GM12891 (cell line): Measurements from ENCODE around the gene KCNQ5.
A peak's percentile ranks its signal among the peaks of the same experiment; 100 is the strongest.

Experiments used
- DNase-seq: peaks from one replicate; pipeline ENCODE4 v3.0.0; 2011; ENCODE audit warnings: low spot score; ENCODE audit not compliant: insufficient read length
- FAIRE-seq: peaks from 2 replicates; lab custom pipeline; 2011; peaks lifted over from hg19 to GRCh38; lab: Jason Lieb, UNC
- PAX5 ChIP-seq: IDR thresholded peaks from 2 replicates; pipeline ENCODE4 v1.6.1; 2011; ENCODE audit warnings: low read length, moderate library complexity, mild to moderate bottlenecking; ENCODE audit not compliant: insufficient read depth, severe bottlenecking
- POLR2A ChIP-seq: IDR thresholded peaks from 2 replicates; pipeline ENCODE4 v1.6.1; 2011; ENCODE audit warnings: low read depth, low read length, control low read depth
- POLR2AphosphoS5 ChIP-seq: IDR thresholded peaks from 2 replicates; pipeline ENCODE4 v1.6.1; 2011; ENCODE audit warnings: low read depth, low read length, control low read depth
- POU2F2 ChIP-seq: IDR thresholded peaks from 2 replicates; pipeline ENCODE4 v1.6.1; 2011; ENCODE audit warnings: low read depth, mild to moderate bottlenecking, control low read depth, low read length, moderate library complexity
- SPI1 ChIP-seq: IDR thresholded peaks from 2 replicates; pipeline ENCODE4 v1.6.1; 2011; ENCODE audit warnings: low read depth, low read length, control low read depth
- TAF1 ChIP-seq: IDR thresholded peaks from 2 replicates; pipeline ENCODE4 v1.6.1; 2011; ENCODE audit warnings: low read depth, low read length, control low read depth

Gene KCNQ5

DNA sequence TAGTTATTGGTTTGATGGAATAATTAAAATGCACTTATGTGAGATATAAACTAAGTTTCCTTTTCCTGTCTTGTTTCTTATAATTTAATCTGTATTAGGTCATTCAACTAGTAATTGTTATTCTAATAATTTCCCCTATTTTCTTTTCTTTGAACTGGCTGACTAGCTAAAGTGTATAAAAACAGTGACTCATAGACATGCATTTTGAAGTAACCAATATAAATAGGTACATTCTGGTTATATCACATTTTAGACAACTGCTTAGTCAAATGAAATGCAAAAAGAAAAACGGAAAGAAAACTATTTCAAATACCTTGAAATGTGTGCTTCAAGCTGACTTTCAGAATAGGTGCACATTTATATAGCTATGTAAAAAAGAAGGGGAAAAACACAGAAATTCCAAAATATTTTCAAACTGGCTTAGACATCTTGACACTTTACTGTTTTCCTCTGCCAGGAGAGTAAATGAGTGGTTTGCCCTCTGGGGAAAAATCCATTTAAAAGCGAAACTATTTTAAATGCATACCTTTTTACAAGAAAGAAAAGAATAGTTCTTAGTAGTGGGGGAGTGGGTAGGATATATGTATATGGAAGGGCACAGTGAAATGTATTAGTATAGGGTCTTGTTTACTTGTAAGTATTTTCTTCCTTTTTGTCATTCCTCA is 28.3 kb downstream of the KCNQ5 start:
- TF ChIP-seq POLR2A: no peak
- no peak for TF ChIP-seq POU2F2
- TF ChIP-seq SPI1: no peak
- TF ChIP-seq TAF1: no peak
- TF ChIP-seq POLR2AphosphoS5: no peak
- TF ChIP-seq PAX5: no peak
- DNase-seq: no peak
- FAIRE-seq: peak; percentile 88

DNA sequence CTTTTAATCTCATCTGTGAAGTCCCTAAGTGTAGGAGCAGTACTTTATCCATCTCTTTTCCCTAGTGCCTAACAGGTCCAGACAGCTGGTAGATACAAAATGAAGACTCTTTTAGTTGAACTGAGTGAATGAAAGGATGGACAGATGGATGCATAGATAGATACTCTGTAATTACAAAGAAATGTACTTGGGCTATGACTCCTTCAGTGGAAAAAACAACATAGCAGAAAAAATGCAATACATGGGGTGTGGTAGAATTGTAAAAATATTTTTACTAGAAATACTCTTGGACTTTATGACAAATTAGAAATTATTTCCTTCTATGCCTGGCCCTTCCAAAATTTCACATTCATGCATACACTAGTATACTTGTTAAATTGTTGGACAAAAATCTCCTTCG is 29.3 kb downstream of the KCNQ5 start:
- FAIRE-seq (no peak), DNase-seq (no peak)
- TF ChIP-seq POU2F2 (no peak), SPI1 (no peak), TAF1 (no peak), PAX5 (no peak), POLR2AphosphoS5 (no peak)

DNA sequence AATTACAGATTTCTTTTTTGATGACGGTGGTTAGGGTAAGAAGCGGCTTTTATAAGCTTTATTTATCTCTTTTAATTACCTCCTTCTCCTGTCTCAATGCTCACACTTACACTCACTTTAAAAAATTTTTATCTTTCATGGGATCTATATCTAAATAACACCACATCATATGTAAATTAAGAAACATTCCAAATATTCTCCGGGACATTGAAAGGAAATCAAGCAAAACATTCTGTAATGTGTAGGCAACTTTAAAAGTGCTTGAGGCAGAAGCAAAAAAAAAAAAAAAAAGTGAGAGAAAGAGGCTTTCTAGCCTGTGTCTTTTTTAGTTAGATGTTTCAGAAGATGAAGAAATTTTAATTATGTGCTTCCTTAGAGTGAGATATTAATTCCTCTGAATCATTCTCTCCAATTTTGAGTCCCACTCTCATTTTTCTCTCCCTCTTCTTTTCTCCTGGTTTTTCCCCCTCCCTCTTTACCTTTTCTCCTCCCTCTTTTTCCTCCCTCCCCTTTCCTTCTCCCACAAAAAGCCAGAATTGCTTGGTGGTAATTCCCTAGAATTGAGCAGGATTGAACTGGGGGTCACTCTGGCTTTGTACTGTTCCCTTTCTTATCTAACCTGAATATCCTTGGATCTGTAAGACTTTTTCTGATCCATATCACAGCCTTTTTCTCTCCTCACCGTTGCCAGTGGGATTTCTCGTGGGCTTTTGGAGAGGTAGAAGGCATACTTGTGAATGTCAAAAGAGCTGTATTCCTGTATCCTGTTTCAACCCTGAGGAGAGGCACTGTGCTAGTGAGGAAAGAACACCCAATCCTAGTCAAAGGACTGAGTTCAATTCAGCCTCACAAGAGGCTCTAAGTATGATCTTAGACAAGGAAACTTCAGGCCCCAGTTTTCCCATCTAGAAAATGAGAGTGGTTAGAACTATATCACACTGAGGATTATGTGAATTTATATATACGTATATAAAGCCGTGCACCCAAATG is 30.4 kb downstream of the KCNQ5 start:
- DNase-seq: no peak

DNA sequence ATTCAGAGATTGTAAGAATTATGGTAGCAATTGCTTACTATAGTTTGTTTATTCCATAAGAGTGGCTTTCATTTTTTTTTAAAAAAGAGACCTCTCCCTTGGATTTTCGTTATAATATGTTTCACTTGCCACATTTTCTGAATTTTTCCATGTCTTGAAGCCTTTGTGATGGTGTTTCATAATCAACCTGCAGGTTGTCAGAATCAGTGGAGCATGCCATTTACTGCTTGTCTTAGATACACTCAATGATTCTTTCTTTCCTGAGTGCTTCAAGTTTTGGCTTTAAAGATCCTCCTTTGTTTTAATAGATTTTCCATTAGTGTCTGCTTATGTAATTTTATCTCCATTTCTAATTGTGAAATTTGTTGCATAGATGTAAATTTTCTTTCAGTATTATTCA is 31.2 kb downstream of the KCNQ5 start:
- FAIRE-seq: no peak
- TF ChIP-seq SPI1: no peak
- no peak for DNase-seq

More for the DNA sequence above, 30.4 kb downstream of the KCNQ5 start:
- no peak for TF ChIP-seq POLR2AphosphoS5
- no peak for TF ChIP-seq TAF1
- TF ChIP-seq PAX5: no peak
- no peak for TF ChIP-seq SPI1
- no peak for TF ChIP-seq POLR2A
- TF ChIP-seq POU2F2: no peak
- FAIRE-seq: no peak

DNA sequence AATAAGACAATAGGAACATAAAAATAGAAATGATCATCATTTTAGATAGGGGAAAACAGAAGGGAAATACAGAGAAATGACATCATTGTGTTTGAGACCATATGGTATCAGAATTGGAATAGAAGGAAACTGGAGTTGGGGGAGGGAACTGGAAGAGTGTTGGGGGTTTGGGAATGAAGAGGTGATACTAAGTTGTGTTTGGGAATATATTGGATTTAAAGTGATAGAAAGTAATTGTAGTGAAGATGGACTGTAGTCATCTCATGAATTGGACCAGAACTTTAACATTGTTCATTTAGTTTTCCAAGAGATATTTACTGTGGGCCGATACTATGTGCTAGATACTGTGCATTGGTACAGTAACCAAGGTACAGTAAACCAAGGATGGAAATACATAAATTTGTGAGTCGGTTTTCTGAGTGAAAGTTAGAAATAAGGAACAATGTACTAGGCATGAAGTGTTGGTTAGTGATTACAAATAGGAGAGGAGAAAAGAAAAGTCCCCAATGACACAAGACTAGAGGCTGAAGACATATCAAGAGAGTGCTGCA is 32.3 kb downstream of the KCNQ5 start:
- no peak for DNase-seq
- FAIRE-seq: peak; percentile 71
- no peak for TF ChIP-seq POU2F2
- no peak for TF ChIP-seq POLR2A
- TF ChIP-seq POLR2AphosphoS5: no peak
- no peak for TF ChIP-seq PAX5
- no peak for TF ChIP-seq SPI1
- no peak for TF ChIP-seq TAF1

DNA sequence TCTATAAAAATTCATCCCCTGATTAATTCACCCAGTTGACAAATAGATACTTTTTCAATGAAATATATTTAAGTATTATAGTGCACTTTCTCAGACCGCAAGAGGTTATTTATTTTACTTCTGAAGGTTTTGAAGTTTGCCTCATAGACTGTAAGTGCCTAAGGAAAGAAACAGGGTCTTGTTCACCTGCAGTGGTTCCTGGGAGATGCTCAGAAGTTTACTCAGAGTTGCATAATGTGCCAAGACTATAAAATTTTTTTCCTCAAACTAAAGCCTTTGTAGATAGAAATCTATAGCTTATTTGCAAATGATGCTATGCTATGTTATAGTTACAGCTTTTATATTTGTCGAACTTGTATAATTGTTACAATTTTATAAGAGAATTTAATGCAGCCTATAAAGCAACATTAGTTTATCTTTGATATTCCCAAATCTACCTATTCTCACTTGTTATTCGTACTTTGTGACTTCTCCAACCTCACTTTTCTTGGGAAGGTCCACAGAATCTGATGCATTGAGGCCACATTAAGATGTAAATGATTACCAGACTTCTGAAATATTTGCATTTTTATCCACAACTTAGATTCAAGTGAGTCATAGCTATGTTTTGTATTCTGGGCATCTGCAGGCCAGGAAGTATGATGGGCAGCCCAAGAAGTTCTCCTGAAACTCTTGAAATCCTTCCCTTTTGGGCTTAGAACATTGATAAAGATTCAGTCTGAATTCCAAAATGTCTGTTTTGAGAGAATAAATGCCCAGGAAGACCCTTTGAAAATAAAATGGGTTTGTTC is 35.7 kb downstream of the KCNQ5 start:
- no peak for FAIRE-seq
- TF ChIP-seq SPI1 (no peak), POLR2A (no peak), POU2F2 (no peak), PAX5 (no peak), TAF1 (no peak), POLR2AphosphoS5 (no peak)
- DNase-seq: no peak

DNA sequence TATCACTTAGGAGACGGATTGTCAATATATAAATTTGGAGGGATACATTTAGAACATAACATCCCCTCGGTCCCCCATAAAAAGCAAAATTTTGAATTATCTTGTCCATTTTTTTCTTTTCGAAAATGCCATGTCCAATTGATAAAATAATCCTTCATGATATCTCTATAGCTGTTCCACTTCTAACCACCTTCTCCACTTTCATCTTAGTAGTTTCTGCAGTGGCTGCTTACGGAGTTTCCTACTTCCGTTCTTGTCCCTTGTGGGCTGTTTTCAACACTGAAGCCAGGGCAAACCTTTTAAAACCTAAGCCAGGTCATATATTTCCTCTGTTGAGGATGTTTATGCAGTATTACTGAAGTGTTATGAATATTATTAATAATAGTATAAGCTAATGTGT is 37.9 kb downstream of the KCNQ5 start:
- DNase-seq: no peak
- TF ChIP-seq TAF1 (no peak), SPI1 (no peak), POLR2AphosphoS5 (no peak), POU2F2 (no peak), POLR2A (no peak), PAX5 (no peak)
- FAIRE-seq: no peak

DNA sequence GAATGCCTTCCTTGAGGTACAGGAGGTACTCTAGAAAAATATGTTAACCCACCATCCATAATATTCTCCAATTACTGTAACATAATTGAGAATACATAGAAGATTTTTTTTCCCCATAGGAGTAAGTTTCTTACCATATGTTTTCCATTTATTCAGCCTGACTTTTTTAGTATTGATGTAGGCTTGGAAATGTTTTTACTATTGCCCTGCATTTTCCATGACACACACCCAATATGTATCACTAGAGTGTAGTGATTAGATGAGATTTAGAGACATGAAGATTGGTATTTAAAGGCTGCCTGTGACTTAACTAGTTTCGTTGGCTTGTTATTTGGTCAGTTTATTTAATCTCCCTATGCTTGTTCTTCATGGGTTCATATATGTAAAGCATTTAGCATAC is 39.5 kb downstream of the KCNQ5 start:
- no peak for FAIRE-seq
- no peak for TF ChIP-seq TAF1
- TF ChIP-seq PAX5: no peak
- TF ChIP-seq POLR2A: no peak
- no peak for TF ChIP-seq POU2F2
- no peak for TF ChIP-seq POLR2AphosphoS5
- TF ChIP-seq SPI1: no peak
- no peak for DNase-seq

DNA sequence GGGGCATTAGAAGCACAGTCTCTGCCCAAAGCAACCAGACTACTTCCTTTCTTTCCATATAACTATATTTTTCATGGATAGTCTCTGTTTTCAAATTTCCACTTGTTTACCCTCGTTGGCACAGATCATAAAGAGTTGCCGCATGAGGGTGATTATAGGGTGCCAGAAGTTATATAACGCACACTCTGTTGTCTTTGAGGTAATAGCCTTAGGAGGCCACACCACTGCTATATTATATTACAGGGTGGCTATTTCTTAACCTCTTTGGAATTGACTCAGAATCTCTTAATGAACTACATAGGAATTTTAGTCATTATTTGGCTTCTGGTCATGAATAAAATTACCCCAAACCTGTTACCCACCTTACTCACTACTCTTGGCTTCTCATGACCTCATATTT is 43.7 kb downstream of the KCNQ5 start:
- no peak for FAIRE-seq
- no peak for DNase-seq

More for the DNA sequence above, 43.7 kb downstream of the KCNQ5 start:
- TF ChIP-seq PAX5: no peak
